HPDE6-E6E7 (cell line): ENCODE results near the gene ATXN1.
"Not testable (repeated sequence)": the region's sequence is repeated elsewhere in the genome, so short reads cannot be mapped to it uniquely, and the experiment has no call there.

Experiments
- DNase-seq: peaks from one replicate; pipeline ENCODE4 v3.0.0; 2011; ENCODE audit warnings: missing footprints; ENCODE audit errors: extremely low spot score

The ATXN1 gene

GRCh38 chr6:16720861-16721260 lies 40.4 kb downstream of the ATXN1 start:
- DNase-seq: no peak

GRCh38 chr6:16719488-16719887 lies 41.8 kb downstream of the ATXN1 start:
- DNase-seq: no peak

- DNase-seq: no peak
These were observed 42.9 kb downstream of the ATXN1 start for GRCh38 chr6:16718356-16718755.

GRCh38 chr6:16717275-16717942 lies 43.9 kb downstream of the ATXN1 start:
- DNase-seq: no peak

- DNase-seq: no peak
These were observed 44.9 kb downstream of the ATXN1 start for GRCh38 chr6:16716321-16716858.

- no peak for DNase-seq
These were observed 47.7 kb downstream of the ATXN1 start for GRCh38 chr6:16713597-16713996.

- peak; percentile 78 for DNase-seq
These were observed 48.3 kb downstream of the ATXN1 start for GRCh38 chr6:16712931-16713484.

GRCh38 chr6:16712255-16712930 lies 48.9 kb downstream of the ATXN1 start:
- no peak for DNase-seq

- DNase-seq: no peak
These were observed 49.6 kb downstream of the ATXN1 start for GRCh38 chr6:16711546-16712254.

- DNase-seq: no peak
These were observed 54.1 kb downstream of the ATXN1 start for GRCh38 chr6:16706911-16707783.

GRCh38 chr6:16706491-16706890 lies 54.8 kb downstream of the ATXN1 start:
- not testable (repeated sequence) for DNase-seq

- DNase-seq: no peak
These were observed 55.2 kb downstream of the ATXN1 start for GRCh38 chr6:16706029-16706428.

GRCh38 chr6:16705081-16705993 lies 55.9 kb downstream of the ATXN1 start:
- DNase-seq: no peak

GRCh38 chr6:16704401-16705045 lies 56.7 kb downstream of the ATXN1 start:
- DNase-seq: no peak

- DNase-seq: not testable (repeated sequence)
These were observed 58.5 kb downstream of the ATXN1 start for GRCh38 chr6:16702627-16703378.

- DNase-seq: no peak
These were observed 60.4 kb downstream of the ATXN1 start for GRCh38 chr6:16700916-16701234.

- DNase-seq: no peak
These were observed 60.9 kb downstream of the ATXN1 start for GRCh38 chr6:16700202-16700915.
